Measurements from ENCODE around the gene FNIP2. TPM values are rescaled to one million over a fixed set of nuclear protein-coding genes. Genes with fewer than 3 reads are reported as not detected.

The FNIP2 gene
- total and polyA plus RNA-seq, 2 donors (not counting 1 experiment from before 2014, with no cell fraction given): 16.9 to 36.8 TPM

DNA sequence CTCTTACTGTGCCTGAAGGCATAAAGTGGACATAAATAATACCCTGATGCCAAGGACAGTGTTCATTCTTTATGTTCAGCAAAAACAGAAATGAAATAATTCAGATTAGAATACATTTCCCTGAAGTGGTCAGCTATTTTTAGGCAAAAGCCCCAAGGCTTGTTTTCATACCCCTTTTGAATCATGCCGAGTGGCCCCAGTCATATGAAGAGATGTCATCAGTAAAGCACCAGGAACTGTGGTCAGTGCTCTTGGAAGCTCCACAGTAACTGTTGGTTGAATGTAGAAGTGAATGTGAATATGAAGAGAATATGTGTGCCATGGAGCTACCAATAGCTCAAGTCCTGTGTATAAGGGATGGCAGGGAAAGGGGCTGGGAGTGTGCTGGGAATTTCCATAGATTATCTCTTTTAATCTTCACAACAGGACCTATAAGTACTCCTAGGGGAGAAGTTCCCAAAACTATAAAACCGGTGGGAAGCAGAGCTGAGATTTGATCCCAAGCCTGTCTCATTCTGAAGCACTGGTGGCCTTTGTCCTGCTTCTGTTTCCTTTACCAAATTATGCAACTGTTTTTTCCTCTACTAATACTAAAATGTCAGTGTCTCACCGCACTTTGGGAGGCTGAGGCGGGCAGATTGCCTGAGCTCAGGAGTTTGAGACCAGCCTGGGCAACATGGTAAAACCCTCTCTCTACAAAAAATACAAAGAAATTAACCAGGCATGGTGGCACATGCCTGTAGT lies 52.6 kb downstream of the FNIP2 start:
- peaks cover 7% of the 10 kb centered on the region for H3K4me1 ChIP-seq (ENCODE audit: control insufficient read depth, extremely low read depth, insufficient read depth, low read length)
- DNase-seq (ENCODE audit: low read depth in 2 of 2): peak in 1 of 2 donors; percentile 77
- H3K9ac ChIP-seq (ENCODE audit: insufficient read depth, low read length): no peak overlapping the region
- H2AFZ ChIP-seq (ENCODE audit: low read length): no peak overlapping the region
- no peaks in the 10 kb centered on the region for H3K79me2 ChIP-seq (ENCODE audit: control insufficient read depth, insufficient read depth, low read length)
- H3K36me3 ChIP-seq (ENCODE audit: control insufficient read depth, insufficient read depth, low read length): no peaks in the 10 kb centered on the region
- no peaks in the 10 kb centered on the region for H4K20me1 ChIP-seq (ENCODE audit: control insufficient read depth, extremely low read depth, insufficient read depth, low read length)
- no peaks in the 10 kb centered on the region for H3K27me3 ChIP-seq (ENCODE audit: control insufficient read depth, insufficient read depth, low read length)
- no peaks in the 10 kb centered on the region for H3K9me3 ChIP-seq (ENCODE audit: control insufficient read depth, insufficient read depth, low read depth, low read length)
- no peak overlapping the region for H3K27ac ChIP-seq (ENCODE audit: insufficient read depth, low read length)
- no peak overlapping the region for H3K4me3 ChIP-seq (replicated peaks in 1 of 4; ENCODE audit: control extremely low read depth in 1 of 4, insufficient read depth in 1 of 4, low read depth in 3 of 4, low read length in 4 of 4)
- no peak overlapping the region for H3K4me2 ChIP-seq (ENCODE audit: extremely low read depth, insufficient read depth, low read length)
- TF ChIP-seq EZH2 (IDR thresholded peaks at IDR 0.05; ENCODE audit: low read length, missing control alignments): no peak
- TF ChIP-seq, protein P1, sequence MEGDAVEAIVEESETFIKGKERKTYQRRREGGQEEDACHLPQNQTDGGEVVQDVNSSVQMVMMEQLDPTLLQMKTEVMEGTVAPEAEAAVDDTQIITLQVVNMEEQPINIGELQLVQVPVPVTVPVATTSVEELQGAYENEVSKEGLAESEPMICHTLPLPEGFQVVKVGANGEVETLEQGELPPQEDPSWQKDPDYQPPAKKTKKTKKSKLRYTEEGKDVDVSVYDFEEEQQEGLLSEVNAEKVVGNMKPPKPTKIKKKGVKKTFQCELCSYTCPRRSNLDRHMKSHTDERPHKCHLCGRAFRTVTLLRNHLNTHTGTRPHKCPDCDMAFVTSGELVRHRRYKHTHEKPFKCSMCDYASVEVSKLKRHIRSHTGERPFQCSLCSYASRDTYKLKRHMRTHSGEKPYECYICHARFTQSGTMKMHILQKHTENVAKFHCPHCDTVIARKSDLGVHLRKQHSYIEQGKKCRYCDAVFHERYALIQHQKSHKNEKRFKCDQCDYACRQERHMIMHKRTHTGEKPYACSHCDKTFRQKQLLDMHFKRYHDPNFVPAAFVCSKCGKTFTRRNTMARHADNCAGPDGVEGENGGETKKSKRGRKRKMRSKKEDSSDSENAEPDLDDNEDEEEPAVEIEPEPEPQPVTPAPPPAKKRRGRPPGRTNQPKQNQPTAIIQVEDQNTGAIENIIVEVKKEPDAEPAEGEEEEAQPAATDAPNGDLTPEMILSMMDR (conservative IDR thresholded peaks at IDR 0.05 in 1 of 2, IDR thresholded peaks at IDR 0.05 in 1 of 2; ENCODE audit: low read depth in 1 of 2, low read length in 2 of 2): no peak

DNA sequence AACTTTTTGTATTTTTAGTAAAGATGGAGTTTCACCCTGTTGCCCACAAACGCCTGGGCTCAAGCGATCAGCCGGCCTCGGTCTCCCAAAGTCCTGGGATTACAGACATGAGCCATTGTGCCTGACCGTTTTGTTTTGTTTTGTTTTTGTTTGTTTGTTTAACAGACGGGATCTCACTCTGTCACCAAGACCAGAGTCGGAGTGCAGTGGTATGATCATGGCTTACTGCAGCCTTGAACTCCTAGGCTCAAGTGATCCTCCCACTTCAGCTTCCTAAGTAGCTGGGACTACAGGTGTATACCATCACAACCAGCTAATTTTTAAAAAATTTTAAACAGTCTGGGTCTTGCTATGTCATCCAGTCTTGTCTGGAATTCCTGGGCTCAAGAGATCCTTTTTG lies 53.5 kb downstream of the FNIP2 start:
- no peak overlapping the region for H3K4me2 ChIP-seq (ENCODE audit: extremely low read depth, insufficient read depth, low read length)
- no peak overlapping the region for H3K9ac ChIP-seq (ENCODE audit: insufficient read depth, low read length)
- no peaks in the 10 kb centered on the region for H3K79me2 ChIP-seq (ENCODE audit: control insufficient read depth, insufficient read depth, low read length)
- H2AFZ ChIP-seq (ENCODE audit: low read length): no peak overlapping the region
- no peak overlapping the region for H3K4me3 ChIP-seq (replicated peaks in 1 of 4; ENCODE audit: control extremely low read depth in 1 of 4, insufficient read depth in 1 of 4, low read depth in 3 of 4, low read length in 4 of 4)
- H3K27me3 ChIP-seq (ENCODE audit: control insufficient read depth, insufficient read depth, low read length): no peaks in the 10 kb centered on the region
- no peak overlapping the region for H3K27ac ChIP-seq (ENCODE audit: insufficient read depth, low read length)
- no peaks in the 10 kb centered on the region for H4K20me1 ChIP-seq (ENCODE audit: control insufficient read depth, extremely low read depth, insufficient read depth, low read length)
- H3K4me1 ChIP-seq (ENCODE audit: control insufficient read depth, extremely low read depth, insufficient read depth, low read length): peaks cover 7% of the 10 kb centered on the region
- no peak for TF ChIP-seq EZH2 (IDR thresholded peaks at IDR 0.05; ENCODE audit: low read length, missing control alignments)
- TF ChIP-seq, protein P1 (conservative IDR thresholded peaks at IDR 0.05 in 1 of 2, IDR thresholded peaks at IDR 0.05 in 1 of 2; ENCODE audit: low read depth in 1 of 2, low read length in 2 of 2): no peak
- no peaks in the 10 kb centered on the region for H3K9me3 ChIP-seq (ENCODE audit: control insufficient read depth, insufficient read depth, low read depth, low read length)
- H3K36me3 ChIP-seq (ENCODE audit: control insufficient read depth, insufficient read depth, low read length): no peaks in the 10 kb centered on the region
- DNase-seq (ENCODE audit: low read depth in 2 of 2): no peak

DNA sequence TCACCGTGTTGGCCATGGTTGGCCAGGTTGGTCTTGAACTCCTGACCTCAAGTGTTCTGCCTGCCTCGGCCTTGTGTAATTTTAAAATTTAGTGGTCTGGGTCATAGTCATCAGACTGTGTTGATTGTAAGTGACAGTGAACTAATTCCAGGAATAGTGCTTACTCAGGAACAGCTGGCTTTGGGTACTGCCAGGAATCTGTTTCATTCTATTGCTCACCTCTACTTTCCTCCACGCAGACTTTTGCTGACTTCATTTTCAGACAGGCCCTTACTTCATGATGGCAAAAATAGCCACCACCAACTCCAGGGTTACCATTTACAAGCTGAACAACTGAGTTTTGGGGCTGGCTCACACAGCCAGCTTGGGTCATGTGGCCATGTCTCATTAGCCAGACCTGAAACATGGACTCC lies 54.6 kb downstream of the FNIP2 start:
- H3K27me3 ChIP-seq (ENCODE audit: control insufficient read depth, insufficient read depth, low read length): no peaks in the 10 kb centered on the region
- H3K4me3 ChIP-seq (replicated peaks in 1 of 4; ENCODE audit: control extremely low read depth in 1 of 4, insufficient read depth in 1 of 4, low read depth in 3 of 4, low read length in 4 of 4): no peak overlapping the region
- no peaks in the 10 kb centered on the region for H3K79me2 ChIP-seq (ENCODE audit: control insufficient read depth, insufficient read depth, low read length)
- TF ChIP-seq, protein P1 (conservative IDR thresholded peaks at IDR 0.05 in 1 of 2, IDR thresholded peaks at IDR 0.05 in 1 of 2; ENCODE audit: low read depth in 1 of 2, low read length in 2 of 2): no peak
- H2AFZ ChIP-seq (ENCODE audit: low read length): no peak overlapping the region
- H3K27ac ChIP-seq (ENCODE audit: insufficient read depth, low read length): no peak overlapping the region
- no peaks in the 10 kb centered on the region for H4K20me1 ChIP-seq (ENCODE audit: control insufficient read depth, extremely low read depth, insufficient read depth, low read length)
- DNase-seq (ENCODE audit: low read depth in 2 of 2): peak; percentile 18 to 94
- H3K9me3 ChIP-seq (ENCODE audit: control insufficient read depth, insufficient read depth, low read depth, low read length): no peaks in the 10 kb centered on the region
- H3K4me2 ChIP-seq (ENCODE audit: extremely low read depth, insufficient read depth, low read length): no peak overlapping the region
- H3K36me3 ChIP-seq (ENCODE audit: control insufficient read depth, insufficient read depth, low read length): no peaks in the 10 kb centered on the region
- no peak overlapping the region for H3K9ac ChIP-seq (ENCODE audit: insufficient read depth, low read length)
- peaks cover 7% of the 10 kb centered on the region for H3K4me1 ChIP-seq (ENCODE audit: control insufficient read depth, extremely low read depth, insufficient read depth, low read length)
